Prostate gland (tissue), 2 donors: Measurements from ENCODE around the gene C2CD4A. TPM values are rescaled to one million over a fixed set of nuclear protein-coding genes. Genes with fewer than 3 reads are reported as not detected.

Source experiments
- DNase-seq: peaks from one replicate; pipeline ENCODE4 v3.0.0-alpha.2; 2019; ENCODE audit warnings: low spot score
- H3K27ac ChIP-seq, 2 donors: fragments of 200-600 bp; sonication (generic); 2 replicates each; pipeline ENCODE4 v1.5.1; 2017 to 2019
- H3K27me3 ChIP-seq: fragments of 200-600 bp; sonication (generic); replicated peaks from 2 replicates; pipeline ENCODE4 v1.5.1; 2019; ENCODE audit not compliant: insufficient read depth
- H3K36me3 ChIP-seq, 2 donors: fragments of 200-600 bp; sonication (generic); 1 replicate in 1 of 2; 2 replicates in 1 of 2; pipeline versions ENCODE4 v1.5.1 to v1.8.1; 2017 to 2019
- H3K4me1 ChIP-seq: fragments of 200-600 bp; sonication (generic); replicated peaks from 2 replicates; pipeline ENCODE4 v1.5.1; 2019
- H3K4me3 ChIP-seq, 2 donors: fragments of 200-600 bp; sonication (generic); 2 replicates each; pipeline ENCODE4 v1.5.1; 2017 to 2019
- H3K9me3 ChIP-seq: fragments of 200-600 bp; sonication (generic); 2 replicates; pipeline ENCODE4 v1.5.1; 2017
- POLR2A ChIP-seq: fragments of 450-650 bp; IDR thresholded peaks from one replicate; pipeline ENCODE4 v1.6.1; 2016; ENCODE audit warnings: antibody characterized with exemption, mild to moderate bottlenecking
- POLR2AphosphoS5 ChIP-seq: sonication (generic); formaldehyde crosslinking; IDR thresholded peaks from one replicate; pipeline ENCODE4 v1.6.1; 2017; ENCODE audit warnings: antibody characterized with exemption
- WGBS: methylation state at CpG from one replicate; pipeline ENCODE4 v1.1.5; 2018; 5-methylcytosine and 5-hydroxymethylcytosine counted together
- intact Hi-C: fragments of 100-400 bp; cut with DNase I; formaldehyde crosslinking; loops from one replicate; pipeline ENCODE4 v1.14.2; 2022
- total RNA-seq, 2 donors: library from RNA; depleted of rRNA; stranded (reverse); fragments of >200 nt; gene quantifications; one replicate each; pipeline ENCODE4 v1.1.0, GENCODE V29; 2016
- TF ChIP-seq, protein P1 (sequence below), 4 experiments: fragments of 200-600 bp in 2 of 4; fragments of 450-650 bp in 2 of 4; sonication (generic) in 2 of 4; IDR thresholded peaks; 1 replicate in 3 of 4; 2 replicates in 1 of 4; pipeline ENCODE4 v1.5.1; 2016 to 2019; ENCODE audit warnings: antibody characterized with exemption in 4 of 4, mild to moderate bottlenecking in 2 of 4, moderate library complexity in 2 of 4

The C2CD4A gene
- total RNA-seq, 2 donors from 2014 or later = 0.28 to 0.36 TPM

DNA sequence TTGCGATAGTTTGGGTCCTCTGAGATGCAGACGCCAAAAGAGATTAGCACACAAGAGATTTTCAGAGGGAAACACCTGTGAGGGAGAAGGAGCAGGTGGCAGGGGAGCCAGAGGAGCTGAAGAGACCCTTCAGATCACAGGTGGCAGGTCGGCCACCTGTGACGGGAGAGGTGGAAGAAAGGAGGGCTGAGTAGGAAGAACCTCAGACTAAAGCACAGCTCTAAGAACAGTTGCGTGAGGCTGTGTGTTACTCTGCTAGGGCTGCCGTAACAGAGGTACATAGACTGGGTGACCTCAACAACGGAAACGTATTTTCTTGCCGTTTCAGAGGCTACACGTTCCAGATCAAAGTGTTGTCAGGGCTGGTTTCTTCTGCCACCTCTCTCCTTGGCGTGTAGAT lies 38.5 kb downstream of the C2CD4A start:
- TF ChIP-seq POLR2AphosphoS5 = no peak
- intact Hi-C loops = no loop called here
- DNase-seq = no peak

DNA sequence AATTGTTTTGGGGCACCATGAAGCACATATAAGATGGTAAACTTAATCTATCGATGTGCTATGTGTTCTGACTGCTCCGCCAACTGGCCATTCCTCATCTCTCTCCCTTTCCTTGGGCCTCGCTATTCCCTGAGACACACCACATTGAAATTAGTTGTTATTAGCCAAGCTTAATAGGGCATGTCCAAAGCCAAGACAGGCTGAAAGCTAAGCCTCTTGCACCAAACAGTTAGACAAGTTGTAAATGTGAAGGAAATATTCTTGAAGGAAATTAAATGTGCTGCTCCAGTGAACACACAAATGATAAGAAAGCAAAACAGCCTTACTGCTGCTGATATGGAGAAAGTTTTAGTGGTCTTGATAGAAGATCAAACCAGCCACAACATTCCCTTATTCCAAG lies 39.3 kb downstream of the C2CD4A start:
- Histone ChIP-seq H3K4me1 (no peaks in the 10 kb centered on the region), H3K4me3 (no peak overlapping the region), H3K27ac (no peak overlapping the region), H3K27me3 (no peaks in the 10 kb centered on the region), H3K9me3 (no peaks in the 10 kb centered on the region), H3K36me3 (no peaks in the 10 kb centered on the region)
- no peak for DNase-seq
- intact Hi-C loops = no loop called here
- TF ChIP-seq, protein P1, sequence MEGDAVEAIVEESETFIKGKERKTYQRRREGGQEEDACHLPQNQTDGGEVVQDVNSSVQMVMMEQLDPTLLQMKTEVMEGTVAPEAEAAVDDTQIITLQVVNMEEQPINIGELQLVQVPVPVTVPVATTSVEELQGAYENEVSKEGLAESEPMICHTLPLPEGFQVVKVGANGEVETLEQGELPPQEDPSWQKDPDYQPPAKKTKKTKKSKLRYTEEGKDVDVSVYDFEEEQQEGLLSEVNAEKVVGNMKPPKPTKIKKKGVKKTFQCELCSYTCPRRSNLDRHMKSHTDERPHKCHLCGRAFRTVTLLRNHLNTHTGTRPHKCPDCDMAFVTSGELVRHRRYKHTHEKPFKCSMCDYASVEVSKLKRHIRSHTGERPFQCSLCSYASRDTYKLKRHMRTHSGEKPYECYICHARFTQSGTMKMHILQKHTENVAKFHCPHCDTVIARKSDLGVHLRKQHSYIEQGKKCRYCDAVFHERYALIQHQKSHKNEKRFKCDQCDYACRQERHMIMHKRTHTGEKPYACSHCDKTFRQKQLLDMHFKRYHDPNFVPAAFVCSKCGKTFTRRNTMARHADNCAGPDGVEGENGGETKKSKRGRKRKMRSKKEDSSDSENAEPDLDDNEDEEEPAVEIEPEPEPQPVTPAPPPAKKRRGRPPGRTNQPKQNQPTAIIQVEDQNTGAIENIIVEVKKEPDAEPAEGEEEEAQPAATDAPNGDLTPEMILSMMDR (IDR thresholded peaks at IDR 0.05) = no peak
- TF ChIP-seq POLR2A (no peak), POLR2AphosphoS5 (no peak)
- 83% methylated on average over 3 of the region's 3 CpGs for WGBS

More for the DNA sequence above, 38.5 kb downstream of the C2CD4A start:
- Histone ChIP-seq H3K27ac (no peak overlapping the region), H3K36me3 (no peaks in the 10 kb centered on the region), H3K4me1 (no peaks in the 10 kb centered on the region), H3K9me3 (no peaks in the 10 kb centered on the region), H3K27me3 (no peaks in the 10 kb centered on the region), H3K4me3 (no peak overlapping the region)
- 96% methylated on average over 11 of the region's 11 CpGs for WGBS

DNA sequence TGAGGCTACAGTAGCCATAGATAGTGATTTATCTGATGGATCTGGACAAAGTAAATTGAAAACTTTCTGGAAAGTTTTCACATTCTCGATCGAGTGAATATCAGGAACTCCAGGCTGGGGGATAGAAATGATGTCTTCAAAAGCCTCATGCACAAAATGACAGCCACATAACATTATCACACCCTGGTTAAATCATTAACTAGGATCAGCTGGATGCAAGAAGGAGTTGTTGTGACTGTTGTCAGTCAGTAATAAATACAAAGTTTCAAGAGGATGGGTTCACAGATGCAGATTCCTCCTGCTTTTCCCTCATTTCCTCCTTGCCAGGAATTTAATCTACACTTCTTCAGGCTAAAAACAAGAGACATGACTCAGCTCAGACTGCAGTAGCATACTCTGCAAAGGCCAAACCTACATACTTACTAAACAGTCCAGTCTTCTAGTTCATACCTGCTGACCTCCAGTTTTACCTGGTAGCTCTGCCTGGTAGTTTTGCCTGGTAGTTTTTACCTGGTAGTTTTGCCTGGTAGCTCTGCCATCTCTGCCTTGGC lies 40.9 kb downstream of the C2CD4A start:
- TF ChIP-seq POLR2AphosphoS5 (no peak), POLR2A (no peak)
- TF ChIP-seq, protein P1 (IDR thresholded peaks at IDR 0.05) = no peak
- Histone ChIP-seq H3K36me3 (no peaks in the 10 kb centered on the region), H3K27ac (no peak overlapping the region), H3K4me3 (no peak overlapping the region), H3K9me3 (no peaks in the 10 kb centered on the region), H3K4me1 (no peaks in the 10 kb centered on the region), H3K27me3 (no peaks in the 10 kb centered on the region)
- DNase-seq = no peak
- 31% methylated on average over 2 of the region's 2 CpGs for WGBS
- intact Hi-C loops = no loop called here

DNA sequence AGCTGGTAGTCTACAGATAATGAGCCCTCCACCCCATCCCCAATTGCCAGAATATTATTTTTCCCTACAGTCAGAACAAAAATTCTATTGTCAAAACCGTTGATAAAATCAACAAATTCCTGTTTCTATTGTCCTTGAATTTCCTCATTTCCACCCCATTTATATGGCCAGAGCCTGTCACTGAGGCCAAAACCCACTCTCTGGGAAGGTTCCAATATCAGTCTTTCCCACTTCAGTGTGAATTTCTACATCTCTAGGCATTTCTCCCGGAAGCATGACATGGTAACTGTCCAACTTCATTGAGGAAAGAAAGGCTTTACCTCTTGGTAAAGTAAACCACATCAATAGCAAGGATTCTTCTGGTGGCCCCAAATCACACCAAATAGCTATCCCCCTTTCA lies 41.6 kb downstream of the C2CD4A start:
- no peaks in the 10 kb centered on the region for H3K36me3 ChIP-seq
- TF ChIP-seq POLR2AphosphoS5 (no peak), POLR2A (no peak)
- TF ChIP-seq, protein P1 (IDR thresholded peaks at IDR 0.05) = no peak
- no peak overlapping the region for H3K4me3 ChIP-seq
- H3K9me3 ChIP-seq = no peaks in the 10 kb centered on the region
- no peaks in the 10 kb centered on the region for H3K27me3 ChIP-seq
- intact Hi-C loops = no loop called here
- no peaks in the 10 kb centered on the region for H3K4me1 ChIP-seq
- H3K27ac ChIP-seq = no peak overlapping the region
- WGBS = 61% methylated on average over 2 of the region's 2 CpGs
- DNase-seq = no peak

DNA sequence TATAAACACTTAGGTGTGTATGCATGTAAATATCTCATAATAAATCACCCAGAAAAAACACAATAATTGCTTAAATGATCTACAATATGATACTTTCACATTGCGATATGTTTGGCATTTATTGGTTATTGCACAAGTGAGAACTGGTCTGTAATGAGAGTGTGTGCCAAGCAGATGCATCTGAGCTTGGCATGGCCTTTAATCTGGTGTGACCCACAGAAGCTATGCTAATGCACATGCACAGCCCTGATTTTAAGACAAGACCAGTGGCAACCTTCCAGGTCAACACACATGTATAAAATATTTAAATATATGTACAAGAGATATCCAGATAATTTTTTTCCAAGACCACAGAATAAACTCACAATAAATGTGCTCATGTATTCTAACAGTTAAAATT lies 42.7 kb downstream of the C2CD4A start:
- WGBS = 37% methylated on average over 1 of the region's 1 CpG
- Histone ChIP-seq H3K27ac (no peak overlapping the region), H3K4me1 (no peaks in the 10 kb centered on the region), H3K36me3 (no peaks in the 10 kb centered on the region), H3K9me3 (no peaks in the 10 kb centered on the region), H3K4me3 (no peak overlapping the region), H3K27me3 (no peaks in the 10 kb centered on the region)
- intact Hi-C loops = no loop called here
- DNase-seq = no peak
- TF ChIP-seq POLR2A (no peak), POLR2AphosphoS5 (no peak)
- TF ChIP-seq, protein P1 (IDR thresholded peaks at IDR 0.05) = no peak
